Transverse colon (tissue), 4 donors: ENCODE results near the gene CERK. TPM values are rescaled to one million over a fixed set of nuclear protein-coding genes. Genes with fewer than 3 reads are reported as not detected.

ENCODE experiments used
- DNase-seq: peaks from one replicate; pipeline ENCODE4 v3.0.0-alpha.2; 2019
- H3K27ac ChIP-seq, 4 donors: fragments of 200-600 bp; sonication (generic); 2 replicates each; pipeline ENCODE4 v1.5.1; 2016 to 2018; ENCODE audit warnings: inconsistent platforms in 4 of 4
- H3K27me3 ChIP-seq: fragments of 200-600 bp; sonication (generic); 2 replicates; pipeline ENCODE4 v1.5.1; 2017; ENCODE audit warnings: inconsistent platforms
- H3K36me3 ChIP-seq, 4 donors: fragments of 200-600 bp; sonication (generic); 2 replicates each; pipeline ENCODE4 v1.5.1; 2017 to 2019; ENCODE audit warnings: inconsistent platforms in 4 of 4
- H3K4me1 ChIP-seq, 4 donors: fragments of 200-600 bp; sonication (generic); 2 replicates each; pipeline ENCODE4 v1.5.1; 2017 to 2020; ENCODE audit warnings: inconsistent platforms in 4 of 4
- H3K4me3 ChIP-seq, 4 donors: fragments of 200-600 bp; sonication (generic); 1 replicate in 1 of 4; 2 replicates in 3 of 4; pipeline versions ENCODE4 v1.5.1 to v1.6.1; 2017 to 2019; ENCODE audit warnings: inconsistent platforms in 4 of 4
- H3K9me3 ChIP-seq, 2 donors: fragments of 200-600 bp; sonication (generic); 2 replicates each; pipeline ENCODE4 v1.5.1; 2017 to 2019; ENCODE audit warnings: inconsistent platforms in 2 of 2
- CTCF ChIP-seq, 5 experiments: fragments of 200-600 bp in 3 of 5; fragments of 450-650 bp in 2 of 5; sonication (generic) in 3 of 5; IDR thresholded peaks; 1 replicate in 2 of 5; 2 replicates in 3 of 5; pipeline ENCODE4 v1.5.1; 2016 to 2017; ENCODE audit warnings: antibody characterized with exemption in 5 of 5, inconsistent platforms in 3 of 5, mild to moderate bottlenecking in 2 of 5, moderate library complexity in 1 of 5
- EP300 ChIP-seq: sonication (generic); formaldehyde crosslinking; IDR thresholded peaks from one replicate; pipeline ENCODE4 v1.6.1; 2017; ENCODE audit warnings: antibody characterized with exemption, low read depth
- POLR2A ChIP-seq: fragments of 450-650 bp; IDR thresholded peaks from one replicate; pipeline ENCODE4 v1.6.1; 2016; ENCODE audit warnings: antibody characterized with exemption, mild to moderate bottlenecking, moderate library complexity
- POLR2AphosphoS5 ChIP-seq, 3 donors: sonication (generic); formaldehyde crosslinking; IDR thresholded peaks; one replicate each; pipeline ENCODE4 v1.6.1; 2016; ENCODE audit warnings: antibody characterized with exemption in 3 of 3
- WGBS, 2 donors: methylation state at CpG; one replicate each; pipeline ENCODE4 v1.1.5; 2018; ENCODE audit warnings: low coverage in 1 of 2; 5-methylcytosine and 5-hydroxymethylcytosine counted together
- in situ Hi-C, 4 donors: fragments of 200-750 bp; cut with MboI; loops; one replicate each; pipeline versions ENCODE4 v1.15.0 to v1.15.1; 2017; ENCODE audit warnings: low sequenced_read_pairs in 3 of 4, low pct_ligation_motif_present in 1 of 4, low pct_unique_long_range_greater_than_20kb in 1 of 4
- intact Hi-C: fragments of 100-400 bp; cut with DNase I; formaldehyde crosslinking; loops from one replicate; pipeline ENCODE4 v1.15.1; 2023; ENCODE audit warnings: low total_unique reads
- total RNA-seq, 4 donors: library from RNA; depleted of rRNA; stranded (reverse); fragments of >200 nt; gene quantifications; one replicate each; pipeline ENCODE4 v1.1.0, GENCODE V29; 2016

CERK gene
- total RNA-seq, 4 donors from 2014 or later: 13.7 to 72.2 (median 63.5) TPM

GRCh38 chr22:46753360-46753759 lies 15.3 kb upstream of the CERK start:
- peak overlapping the region; percentile 78 to 89 (median 82) for H3K27ac ChIP-seq
- no peaks in the 10 kb centered on the region for H3K27me3 ChIP-seq
- H3K4me1 ChIP-seq: peaks cover 36 to 56% (median 50%) of the 10 kb centered on the region in 4 donors
- H3K36me3 ChIP-seq: no peaks in the 10 kb centered on the region
- no peak for DNase-seq
- no peak for TF ChIP-seq POLR2AphosphoS5 (IDR thresholded peaks at IDR 0.05)
- TF ChIP-seq POLR2A: no peak
- no peak for TF ChIP-seq CTCF (IDR thresholded peaks at IDR 0.05)
- no peak for TF ChIP-seq EP300
- no peak overlapping the region for H3K4me3 ChIP-seq
- 83% methylated on average over 8 of the region's 8 CpGs; no CpG with 5 or more reads in 1 of the 2 donors for WGBS, 2 donors
- H3K9me3 ChIP-seq: no peaks in the 10 kb centered on the region
- intact Hi-C loops: no loop called here
- in situ Hi-C loops: loop anchor here in 1 of 4 donors (25.0 kb wide), 1 partner anchor 191 kb away; no protein-coding TSS in a partner anchor

- Histone ChIP-seq H3K4me3 (no peak overlapping the region), H3K4me1 (peaks cover 37 to 54% (median 50%) of the 10 kb centered on the region in 4 donors), H3K36me3 (no peaks in the 10 kb centered on the region), H3K9me3 (no peaks in the 10 kb centered on the region), H3K27ac (peak overlapping the region; percentile 78 to 89 (median 82)), H3K27me3 (no peaks in the 10 kb centered on the region)
- DNase-seq: no peak
- TF ChIP-seq POLR2A (no peak), POLR2AphosphoS5 (IDR thresholded peaks at IDR 0.05) (no peak), CTCF (IDR thresholded peaks at IDR 0.05) (no peak), EP300 (no peak)
- WGBS, 2 donors: 94% methylated on average over 6 of the region's 6 CpGs; no CpG with 5 or more reads in 1 of the 2 donors
- in situ Hi-C loops: loop anchor here in 1 of 4 donors (25.0 kb wide), 1 partner anchor 191 kb away; no protein-coding TSS in a partner anchor
- intact Hi-C loops: no loop called here
Measured at GRCh38 chr22:46752988-46753310, 14.9 kb upstream of the CERK start.

DNA sequence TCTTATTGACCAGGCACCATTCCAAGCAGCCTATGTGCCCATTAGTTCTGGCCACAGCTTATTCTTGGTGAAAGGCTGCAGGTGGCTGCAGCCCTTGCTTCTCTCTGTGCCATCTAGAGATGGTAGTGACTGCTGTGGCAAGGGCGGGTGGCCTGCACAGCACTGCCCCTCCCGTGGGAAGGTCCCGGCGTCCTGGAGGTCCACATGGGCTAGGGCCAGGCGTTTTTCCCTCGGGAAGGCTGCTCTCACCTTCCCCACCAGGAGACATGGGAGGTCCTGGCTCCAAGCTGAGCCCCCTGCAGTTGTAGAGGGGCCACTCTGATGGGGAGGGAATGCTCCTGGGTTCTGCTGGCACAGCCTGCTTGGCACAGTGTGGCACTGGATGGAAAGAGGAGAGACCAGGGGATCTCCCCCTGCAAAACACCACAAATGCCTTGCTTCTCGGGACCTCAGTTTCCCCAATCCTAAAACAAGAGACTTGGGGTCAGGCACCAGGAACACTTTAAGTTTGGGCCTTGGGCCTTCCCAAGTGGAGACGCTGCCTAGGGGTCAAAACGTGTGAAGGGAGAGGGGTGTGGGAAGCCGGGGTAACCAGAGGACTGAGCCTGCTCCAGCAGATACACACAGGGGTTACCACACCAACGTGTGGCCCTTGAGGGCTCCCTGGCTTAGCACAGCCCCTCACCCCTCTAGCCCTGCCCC lies 14.4 kb upstream of the CERK start:
- in situ Hi-C loops: loop anchor here in 1 of 4 donors (25.0 kb wide), 1 partner anchor 190 kb away; no protein-coding TSS in a partner anchor
- no peak overlapping the region for H3K4me3 ChIP-seq
- no peaks in the 10 kb centered on the region for H3K27me3 ChIP-seq
- WGBS, 2 donors: 86% methylated on average over 11 of the region's 11 CpGs; no CpG with 5 or more reads in 1 of the 2 donors
- H3K9me3 ChIP-seq: no peaks in the 10 kb centered on the region
- DNase-seq: no peak
- intact Hi-C loops: no loop called here
- peaks cover 37 to 54% (median 50%) of the 10 kb centered on the region in 4 donors for H3K4me1 ChIP-seq
- no peaks in the 10 kb centered on the region for H3K36me3 ChIP-seq
- H3K27ac ChIP-seq: peak overlapping the region; percentile 78 to 89 (median 82)
- TF ChIP-seq POLR2A (no peak), CTCF (IDR thresholded peaks at IDR 0.05) (no peak), EP300 (no peak), POLR2AphosphoS5 (IDR thresholded peaks at IDR 0.05) (no peak)

DNA sequence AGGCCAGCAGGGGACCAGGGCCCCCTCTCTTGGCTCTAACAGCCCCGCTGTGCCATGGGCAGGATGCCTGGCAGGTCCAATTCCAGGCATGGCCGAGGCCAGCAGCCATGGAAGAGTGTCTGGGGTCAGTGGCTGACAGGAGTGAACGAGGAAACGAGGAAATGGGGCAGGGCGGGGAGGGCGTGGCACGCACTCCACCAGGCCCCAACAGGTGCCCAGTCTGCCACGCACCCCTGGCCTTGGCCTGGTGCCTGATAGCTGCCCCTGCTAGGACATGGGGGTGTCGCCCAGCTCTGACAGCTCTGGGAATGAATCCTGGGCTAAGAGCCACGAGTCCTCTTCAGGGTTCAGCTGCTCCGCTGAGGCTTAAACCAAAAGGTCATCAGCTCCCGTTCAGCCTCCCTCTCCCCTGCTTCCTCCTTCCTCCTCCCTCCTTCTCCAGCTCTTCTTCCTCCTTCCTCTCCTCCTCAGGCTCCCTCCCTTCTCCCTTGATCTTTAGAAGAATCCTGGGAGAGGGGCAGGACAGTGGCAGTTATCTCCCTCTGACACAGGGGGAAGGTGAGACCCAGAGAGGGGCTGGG lies 12.9 kb upstream of the CERK start:
- Histone ChIP-seq H3K27me3 (no peaks in the 10 kb centered on the region), H3K9me3 (no peaks in the 10 kb centered on the region), H3K27ac (peak overlapping the region; percentile 44 to 65 (median 63)), H3K4me1 (peaks cover 37 to 54% (median 50%) of the 10 kb centered on the region in 4 donors), H3K4me3 (no peak overlapping the region), H3K36me3 (no peaks in the 10 kb centered on the region)
- no peak for TF ChIP-seq EP300
- no peak for TF ChIP-seq POLR2A
- TF ChIP-seq CTCF (IDR thresholded peaks at IDR 0.05): no peak
- TF ChIP-seq POLR2AphosphoS5 (IDR thresholded peaks at IDR 0.05): no peak
- in situ Hi-C loops (loop anchor here in 1 of 4 donors (25.0 kb wide), 1 partner anchor 189 kb away; no protein-coding TSS in a partner anchor), intact Hi-C loops (no loop called here)
- 42% methylated on average over 12 of the region's 12 CpGs; no CpG with 5 or more reads in 1 of the 2 donors for WGBS, 2 donors
- DNase-seq: peak; percentile 80
